Upper lobe of left lung (tissue), 4 donors: ENCODE results near the gene TCEAL8.

Experiments
- EP300 ChIP-seq, 4 donors: sonication (generic); formaldehyde crosslinking; IDR thresholded peaks; one replicate each; pipeline ENCODE4 v1.5.1; 2017; ENCODE audit warnings: antibody characterized with exemption in 4 of 4, control low read depth in 2 of 4
- POLR2A ChIP-seq, 4 donors: fragments of 450-650 bp; IDR thresholded peaks; one replicate each; pipeline ENCODE4 v1.5.1; 2016 to 2017; ENCODE audit warnings: antibody characterized with exemption in 4 of 4, mild to moderate bottlenecking in 2 of 4
- POLR2AphosphoS5 ChIP-seq, 2 donors: sonication (generic); formaldehyde crosslinking; IDR thresholded peaks; one replicate each; pipeline ENCODE4 v1.5.1; 2017; ENCODE audit warnings: antibody characterized with exemption in 2 of 2
- TF ChIP-seq, protein P1 (sequence below), 6 experiments: fragments of 450-650 bp in 4 of 6; fragments of 200-600 bp in 2 of 6; sonication (generic) in 2 of 6; IDR thresholded peaks; one replicate each; pipeline ENCODE4 v1.5.1; 2016 to 2019; ENCODE audit warnings: antibody characterized with exemption in 6 of 6

DNA sequence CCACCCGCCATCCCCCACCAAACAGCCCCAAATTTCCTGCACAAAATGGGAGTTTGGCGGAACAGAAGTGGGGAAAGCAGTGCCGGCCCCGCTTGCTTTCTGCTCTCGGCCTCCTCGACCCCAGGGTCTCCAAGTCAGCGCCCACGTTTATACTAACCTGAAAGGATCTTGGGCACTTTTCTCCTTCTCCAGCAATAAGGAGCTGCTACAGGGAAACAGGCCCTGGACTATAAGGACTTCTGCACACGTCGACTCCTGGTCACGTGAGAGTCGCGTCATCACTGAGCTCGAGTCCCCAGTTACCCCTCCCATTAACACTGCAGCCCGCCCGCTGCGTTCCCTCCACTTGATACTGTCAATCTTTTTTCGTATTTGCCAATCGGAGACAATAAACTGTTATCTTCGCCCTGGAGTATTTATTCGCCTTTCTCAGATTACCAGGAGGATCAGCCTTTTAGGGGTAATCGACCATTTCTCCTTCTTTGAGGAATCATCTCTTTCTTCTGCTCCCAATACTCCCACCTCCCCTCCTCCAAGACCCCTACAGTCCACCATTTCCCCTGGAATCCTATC is at the start of gene TCEAL8:
- TF ChIP-seq, protein P1, sequence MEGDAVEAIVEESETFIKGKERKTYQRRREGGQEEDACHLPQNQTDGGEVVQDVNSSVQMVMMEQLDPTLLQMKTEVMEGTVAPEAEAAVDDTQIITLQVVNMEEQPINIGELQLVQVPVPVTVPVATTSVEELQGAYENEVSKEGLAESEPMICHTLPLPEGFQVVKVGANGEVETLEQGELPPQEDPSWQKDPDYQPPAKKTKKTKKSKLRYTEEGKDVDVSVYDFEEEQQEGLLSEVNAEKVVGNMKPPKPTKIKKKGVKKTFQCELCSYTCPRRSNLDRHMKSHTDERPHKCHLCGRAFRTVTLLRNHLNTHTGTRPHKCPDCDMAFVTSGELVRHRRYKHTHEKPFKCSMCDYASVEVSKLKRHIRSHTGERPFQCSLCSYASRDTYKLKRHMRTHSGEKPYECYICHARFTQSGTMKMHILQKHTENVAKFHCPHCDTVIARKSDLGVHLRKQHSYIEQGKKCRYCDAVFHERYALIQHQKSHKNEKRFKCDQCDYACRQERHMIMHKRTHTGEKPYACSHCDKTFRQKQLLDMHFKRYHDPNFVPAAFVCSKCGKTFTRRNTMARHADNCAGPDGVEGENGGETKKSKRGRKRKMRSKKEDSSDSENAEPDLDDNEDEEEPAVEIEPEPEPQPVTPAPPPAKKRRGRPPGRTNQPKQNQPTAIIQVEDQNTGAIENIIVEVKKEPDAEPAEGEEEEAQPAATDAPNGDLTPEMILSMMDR (IDR thresholded peaks at IDR 0.05) = no peak
- peak in 2 of 4 donors; percentile 33 to 60 for TF ChIP-seq POLR2A (IDR thresholded peaks at IDR 0.05)
- TF ChIP-seq POLR2AphosphoS5 (IDR thresholded peaks at IDR 0.05) = peak; percentile 52 to 64
- no peak for TF ChIP-seq EP300 (IDR thresholded peaks at IDR 0.05)
